HEK293 (cell line): Measurements from ENCODE around the gene APOL4.

ENCODE experiments used
- HOXD13 ChIP-seq: sonication (generic); formaldehyde crosslinking; IDR thresholded peaks from 2 replicates; pipeline ENCODE4 v1.8.0; 2022; ENCODE audit warnings: missing genetic modification reagents, borderline replicate concordance
- MYNN ChIP-seq: fragments of 450-650 bp; formaldehyde crosslinking; IDR thresholded peaks from 2 replicates; pipeline ENCODE4 v1.5.1; 2016; ENCODE audit warnings: missing biosample characterization, missing genetic modification characterization, borderline replicate concordance
- TCF7L2 ChIP-seq: IDR thresholded peaks from 2 replicates; pipeline ENCODE4 v1.6.1; 2011; ENCODE audit warnings: low read depth, mild to moderate bottlenecking, inconsistent platforms, low read length, moderate library complexity, borderline replicate concordance
- YY1 ChIP-seq: fragments of 450-650 bp; formaldehyde crosslinking; IDR thresholded peaks from 2 replicates; pipeline ENCODE4 v1.5.1; 2018; ENCODE audit warnings: missing biosample characterization, missing genetic modification characterization
- YY2 ChIP-seq: fragments of 450-650 bp; formaldehyde crosslinking; IDR thresholded peaks from 2 replicates; pipeline ENCODE4 v1.5.1; 2016; ENCODE audit warnings: missing biosample characterization, missing genetic modification characterization
- ZNF624 ChIP-seq: fragments of 450-650 bp; formaldehyde crosslinking; IDR thresholded peaks from 2 replicates; pipeline ENCODE4 v1.5.1; 2017; ENCODE audit warnings: missing biosample characterization, missing genetic modification characterization
- ZNF629 ChIP-seq: fragments of 450-650 bp; formaldehyde crosslinking; IDR thresholded peaks from 2 replicates; pipeline ENCODE4 v1.5.1; 2017; ENCODE audit warnings: missing biosample characterization, missing genetic modification characterization
- ZNF776 ChIP-seq: fragments of 450-650 bp; formaldehyde crosslinking; IDR thresholded peaks from 2 replicates; pipeline ENCODE4 v1.5.0; 2017; ENCODE audit warnings: missing biosample characterization, missing genetic modification characterization, borderline replicate concordance
- ZNF785 ChIP-seq: fragments of 450-650 bp; formaldehyde crosslinking; IDR thresholded peaks from 2 replicates; pipeline ENCODE4 v1.5.1; 2016; ENCODE audit warnings: missing biosample characterization, missing genetic modification characterization
- TF ChIP-seq, protein P1 (sequence below): fragments of 450-650 bp; formaldehyde crosslinking; IDR thresholded peaks from 2 replicates; pipeline ENCODE4 v1.5.1; 2016; ENCODE audit warnings: missing biosample characterization, missing genetic modification characterization
- TF ChIP-seq, protein P2 (sequence below): fragments of 450-650 bp; formaldehyde crosslinking; IDR thresholded peaks from 2 replicates; pipeline ENCODE4 v1.5.1; 2016; ENCODE audit warnings: missing biosample characterization, missing genetic modification characterization, low read depth
- TF ChIP-seq, protein P3 (sequence below): fragments of 450-650 bp; formaldehyde crosslinking; IDR thresholded peaks from 2 replicates; pipeline ENCODE4 v1.5.1; 2017; ENCODE audit warnings: missing biosample characterization, mild to moderate bottlenecking, missing genetic modification characterization, moderate library complexity
- TF ChIP-seq, protein P4 (sequence below): fragments of 450-650 bp; formaldehyde crosslinking; IDR thresholded peaks from 2 replicates; pipeline ENCODE4 v1.5.1; 2016; ENCODE audit warnings: missing biosample characterization, missing genetic modification characterization
- TF ChIP-seq, protein P5 (sequence below): fragments of 450-650 bp; formaldehyde crosslinking; conservative IDR thresholded peaks from 2 replicates; pipeline ENCODE4 v1.5.1; 2016; ENCODE audit warnings: low read depth, missing biosample characterization, missing genetic modification characterization

DNA sequence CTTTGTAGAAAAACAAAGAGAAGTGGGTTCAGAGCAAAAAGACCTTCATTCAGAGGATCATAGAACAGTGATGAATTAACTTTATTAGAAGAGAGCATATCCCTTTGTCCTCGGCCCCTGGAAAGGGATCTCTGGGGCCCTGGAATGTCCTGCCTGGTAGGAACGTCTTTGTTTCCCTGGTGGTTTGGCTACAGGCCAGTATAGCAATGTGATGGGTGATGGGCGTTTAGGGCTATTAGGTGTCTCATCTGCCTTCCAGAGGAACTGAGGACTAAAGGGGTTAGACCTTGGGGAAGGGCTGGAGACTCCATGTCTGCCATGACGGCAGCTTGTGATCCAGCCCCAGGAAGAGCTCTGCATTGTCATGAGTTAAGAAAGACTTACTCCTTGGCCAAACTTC lies 9.1 kb downstream of the APOL4 start:
- TF ChIP-seq, protein P1, sequence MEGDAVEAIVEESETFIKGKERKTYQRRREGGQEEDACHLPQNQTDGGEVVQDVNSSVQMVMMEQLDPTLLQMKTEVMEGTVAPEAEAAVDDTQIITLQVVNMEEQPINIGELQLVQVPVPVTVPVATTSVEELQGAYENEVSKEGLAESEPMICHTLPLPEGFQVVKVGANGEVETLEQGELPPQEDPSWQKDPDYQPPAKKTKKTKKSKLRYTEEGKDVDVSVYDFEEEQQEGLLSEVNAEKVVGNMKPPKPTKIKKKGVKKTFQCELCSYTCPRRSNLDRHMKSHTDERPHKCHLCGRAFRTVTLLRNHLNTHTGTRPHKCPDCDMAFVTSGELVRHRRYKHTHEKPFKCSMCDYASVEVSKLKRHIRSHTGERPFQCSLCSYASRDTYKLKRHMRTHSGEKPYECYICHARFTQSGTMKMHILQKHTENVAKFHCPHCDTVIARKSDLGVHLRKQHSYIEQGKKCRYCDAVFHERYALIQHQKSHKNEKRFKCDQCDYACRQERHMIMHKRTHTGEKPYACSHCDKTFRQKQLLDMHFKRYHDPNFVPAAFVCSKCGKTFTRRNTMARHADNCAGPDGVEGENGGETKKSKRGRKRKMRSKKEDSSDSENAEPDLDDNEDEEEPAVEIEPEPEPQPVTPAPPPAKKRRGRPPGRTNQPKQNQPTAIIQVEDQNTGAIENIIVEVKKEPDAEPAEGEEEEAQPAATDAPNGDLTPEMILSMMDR, result no peak
- no peak for TF ChIP-seq ZNF629
- TF ChIP-seq, protein P2, sequence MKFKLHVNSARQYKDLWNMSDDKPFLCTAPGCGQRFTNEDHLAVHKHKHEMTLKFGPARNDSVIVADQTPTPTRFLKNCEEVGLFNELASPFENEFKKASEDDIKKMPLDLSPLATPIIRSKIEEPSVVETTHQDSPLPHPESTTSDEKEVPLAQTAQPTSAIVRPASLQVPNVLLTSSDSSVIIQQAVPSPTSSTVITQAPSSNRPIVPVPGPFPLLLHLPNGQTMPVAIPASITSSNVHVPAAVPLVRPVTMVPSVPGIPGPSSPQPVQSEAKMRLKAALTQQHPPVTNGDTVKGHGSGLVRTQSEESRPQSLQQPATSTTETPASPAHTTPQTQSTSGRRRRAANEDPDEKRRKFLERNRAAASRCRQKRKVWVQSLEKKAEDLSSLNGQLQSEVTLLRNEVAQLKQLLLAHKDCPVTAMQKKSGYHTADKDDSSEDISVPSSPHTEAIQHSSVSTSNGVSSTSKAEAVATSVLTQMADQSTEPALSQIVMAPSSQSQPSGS (tag by site-specific recombination), result no peak
- TF ChIP-seq, protein P3, sequence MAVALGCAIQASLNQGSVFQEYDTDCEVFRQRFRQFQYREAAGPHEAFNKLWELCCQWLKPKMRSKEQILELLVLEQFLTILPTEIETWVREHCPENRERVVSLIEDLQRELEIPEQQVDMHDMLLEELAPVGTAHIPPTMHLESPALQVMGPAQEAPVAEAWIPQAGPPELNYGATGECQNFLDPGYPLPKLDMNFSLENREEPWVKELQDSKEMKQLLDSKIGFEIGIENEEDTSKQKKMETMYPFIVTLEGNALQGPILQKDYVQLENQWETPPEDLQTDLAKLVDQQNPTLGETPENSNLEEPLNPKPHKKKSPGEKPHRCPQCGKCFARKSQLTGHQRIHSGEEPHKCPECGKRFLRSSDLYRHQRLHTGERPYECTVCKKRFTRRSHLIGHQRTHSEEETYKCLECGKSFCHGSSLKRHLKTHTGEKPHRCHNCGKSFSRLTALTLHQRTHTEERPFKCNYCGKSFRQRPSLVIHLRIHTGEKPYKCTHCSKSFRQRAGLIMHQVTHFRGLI (tag by site-specific recombination), result no peak
- no peak for TF ChIP-seq MYNN
- no peak for TF ChIP-seq HOXD13 (CRISPR knock-in tag)
- TF ChIP-seq YY1 (tag by site-specific recombination), result no peak
- no peak for TF ChIP-seq TCF7L2
- TF ChIP-seq, protein P4, sequence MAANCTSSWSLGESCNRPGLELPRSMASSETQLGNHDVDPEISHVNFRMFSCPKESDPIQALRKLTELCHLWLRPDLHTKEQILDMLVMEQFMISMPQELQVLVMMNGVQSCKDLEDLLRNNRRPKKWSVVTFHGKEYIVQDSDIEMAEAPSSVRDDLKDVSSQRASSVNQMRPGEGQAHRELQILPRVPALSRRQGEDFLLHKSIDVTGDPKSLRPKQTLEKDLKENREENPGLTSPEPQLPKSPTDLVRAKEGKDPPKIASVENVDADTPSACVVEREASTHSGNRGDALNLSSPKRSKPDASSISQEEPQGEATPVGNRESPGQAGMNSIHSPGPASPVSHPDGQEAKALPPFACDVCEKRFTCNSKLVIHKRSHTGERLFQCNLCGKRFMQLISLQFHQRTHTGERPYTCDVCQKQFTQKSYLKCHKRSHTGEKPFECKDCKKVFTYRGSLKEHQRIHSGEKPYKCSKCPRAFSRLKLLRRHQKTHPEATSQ (tag by site-specific recombination), result no peak
- no peak for TF ChIP-seq ZNF624 (tag by site-specific recombination)
- TF ChIP-seq YY2, result no peak
- no peak for TF ChIP-seq ZNF776 (tag by site-specific recombination)
- TF ChIP-seq ZNF785 (tag by site-specific recombination), result no peak
- TF ChIP-seq, protein P5, sequence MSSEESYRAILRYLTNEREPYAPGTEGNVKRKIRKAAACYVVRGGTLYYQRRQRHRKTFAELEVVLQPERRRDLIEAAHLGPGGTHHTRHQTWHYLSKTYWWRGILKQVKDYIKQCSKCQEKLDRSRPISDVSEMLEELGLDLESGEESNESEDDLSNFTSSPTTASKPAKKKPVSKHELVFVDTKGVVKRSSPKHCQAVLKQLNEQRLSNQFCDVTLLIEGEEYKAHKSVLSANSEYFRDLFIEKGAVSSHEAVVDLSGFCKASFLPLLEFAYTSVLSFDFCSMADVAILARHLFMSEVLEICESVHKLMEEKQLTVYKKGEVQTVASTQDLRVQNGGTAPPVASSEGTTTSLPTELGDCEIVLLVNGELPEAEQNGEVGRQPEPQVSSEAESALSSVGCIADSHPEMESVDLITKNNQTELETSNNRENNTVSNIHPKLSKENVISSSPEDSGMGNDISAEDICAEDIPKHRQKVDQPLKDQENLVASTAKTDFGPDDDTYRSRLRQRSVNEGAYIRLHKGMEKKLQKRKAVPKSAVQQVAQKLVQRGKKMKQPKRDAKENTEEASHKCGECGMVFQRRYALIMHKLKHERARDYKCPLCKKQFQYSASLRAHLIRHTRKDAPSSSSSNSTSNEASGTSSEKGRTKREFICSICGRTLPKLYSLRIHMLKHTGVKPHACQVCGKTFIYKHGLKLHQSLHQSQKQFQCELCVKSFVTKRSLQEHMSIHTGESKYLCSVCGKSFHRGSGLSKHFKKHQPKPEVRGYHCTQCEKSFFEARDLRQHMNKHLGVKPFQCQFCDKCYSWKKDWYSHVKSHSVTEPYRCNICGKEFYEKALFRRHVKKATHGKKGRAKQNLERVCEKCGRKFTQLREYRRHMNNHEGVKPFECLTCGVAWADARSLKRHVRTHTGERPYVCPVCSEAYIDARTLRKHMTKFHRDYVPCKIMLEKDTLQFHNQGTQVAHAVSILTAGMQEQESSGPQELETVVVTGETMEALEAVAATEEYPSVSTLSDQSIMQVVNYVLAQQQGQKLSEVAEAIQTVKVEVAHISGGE (tag by site-specific recombination), result no peak
